HG02642 (cell line): Measurements from ENCODE around the gene IKZF2.

ENCODE experiments used
- ATAC-seq: cut with Tn5 transposase; IDR thresholded peaks from one replicate; pipeline ENCODE4 v1.9.1; 2021; ENCODE audit warnings: mild to moderate bottlenecking; ENCODE audit not compliant: unreplicated experiment, poor library complexity

Gene IKZF2

GRCh38 chr2:213104092-213104902 lies 47.1 kb downstream of the IKZF2 start:
- no peak for ATAC-seq

- no peak for ATAC-seq
These were observed 49.5 kb downstream of the IKZF2 start for GRCh38 chr2:213101692-213102460.

- no peak for ATAC-seq
These were observed 50.3 kb downstream of the IKZF2 start for GRCh38 chr2:213101109-213101508.

GRCh38 chr2:213098612-213099011 lies 52.8 kb downstream of the IKZF2 start:
- ATAC-seq: no peak

- ATAC-seq: no peak
These were observed 59.6 kb downstream of the IKZF2 start for GRCh38 chr2:213091765-213092164.

- no peak for ATAC-seq
These were observed 60.6 kb downstream of the IKZF2 start for GRCh38 chr2:213090772-213091171.

- ATAC-seq: no peak
These were observed 62.0 kb downstream of the IKZF2 start for GRCh38 chr2:213089438-213089837.

GRCh38 chr2:213087040-213087439 lies 64.4 kb downstream of the IKZF2 start:
- no peak for ATAC-seq

GRCh38 chr2:213086571-213086970 lies 64.8 kb downstream of the IKZF2 start:
- ATAC-seq: no peak

- ATAC-seq: no peak
These were observed 65.4 kb downstream of the IKZF2 start for GRCh38 chr2:213086050-213086449.

GRCh38 chr2:213085538-213085937 lies 65.9 kb downstream of the IKZF2 start:
- ATAC-seq: no peak

- no peak for ATAC-seq
These were observed 67.2 kb downstream of the IKZF2 start for GRCh38 chr2:213084261-213084660.

GRCh38 chr2:213080969-213081617 lies 70.3 kb downstream of the IKZF2 start:
- no peak for ATAC-seq

GRCh38 chr2:213079756-213080155 lies 71.7 kb downstream of the IKZF2 start:
- no peak for ATAC-seq

GRCh38 chr2:213078686-213079085 lies 72.7 kb downstream of the IKZF2 start:
- no peak for ATAC-seq

GRCh38 chr2:213069531-213069930 lies 81.9 kb downstream of the IKZF2 start:
- no peak for ATAC-seq

- ATAC-seq: no peak
These were observed 82.6 kb downstream of the IKZF2 start for GRCh38 chr2:213068676-213069359.

GRCh38 chr2:213067888-213068287 lies 83.5 kb downstream of the IKZF2 start:
- no peak for ATAC-seq

- ATAC-seq: no peak
These were observed 85.0 kb downstream of the IKZF2 start for GRCh38 chr2:213066443-213066743.

GRCh38 chr2:213065583-213066442 lies 85.6 kb downstream of the IKZF2 start:
- peak; percentile 55 for ATAC-seq
